Karpas-422 (cell line): Measurements from ENCODE around the gene FAM50A. TPM values are rescaled to one million over a fixed set of nuclear protein-coding genes. Genes with fewer than 3 reads are reported as not detected.

Experiments
- DNase-seq: peaks from one replicate; pipeline ENCODE4 v3.0.0-alpha.2; 2015
- H2AFZ ChIP-seq: fragments of 200-600 bp; sonication (generic); 2 replicates; pipeline ENCODE4 v1.6.1; 2014; ENCODE audit warnings: antibody characterized with exemption, low read length, mixed read lengths
- H3K27ac ChIP-seq: fragments of 200-600 bp; sonication (generic); 2 replicates; pipeline ENCODE4 v1.5.1; 2014; ENCODE audit warnings: mild to moderate bottlenecking, low read length, moderate library complexity
- H3K27me3 ChIP-seq: fragments of 200-600 bp; sonication (generic); 2 replicates; pipeline ENCODE4 v1.6.1; 2014; ENCODE audit warnings: low read length, mixed read lengths
- H3K36me3 ChIP-seq: fragments of 200-600 bp; sonication (generic); 2 replicates; pipeline ENCODE4 v1.6.1; 2014; ENCODE audit warnings: low read length, mixed read lengths; ENCODE audit not compliant: insufficient read depth
- H3K4me1 ChIP-seq: fragments of 200-600 bp; sonication (generic); 2 replicates; pipeline ENCODE4 v1.6.1; 2014; ENCODE audit warnings: mild to moderate bottlenecking, low read length, mixed read lengths
- H3K4me2 ChIP-seq: fragments of 200-600 bp; sonication (generic); 2 replicates; pipeline ENCODE4 v1.6.1; 2014; ENCODE audit warnings: low read length, low read depth, mild to moderate bottlenecking; ENCODE audit not compliant: poor library complexity, severe bottlenecking
- H3K4me3 ChIP-seq: fragments of 200-600 bp; sonication (generic); 2 replicates; pipeline ENCODE4 v1.5.1; 2014; ENCODE audit warnings: mild to moderate bottlenecking, antibody characterized with exemption, low read length, mixed read lengths
- H3K79me2 ChIP-seq: fragments of 200-600 bp; sonication (generic); 2 replicates; pipeline ENCODE4 v1.6.1; 2014; ENCODE audit warnings: mild to moderate bottlenecking, low read length, mixed read lengths
- H3K9ac ChIP-seq: fragments of 200-600 bp; sonication (generic); 2 replicates; pipeline ENCODE4 v1.6.0; 2014; ENCODE audit warnings: low read length
- H3K9me2 ChIP-seq: fragments of 200-600 bp; sonication (generic), shearing (Covaris generic); replicated peaks from 2 replicates; pipeline ENCODE4 v1.6.0; 2014; ENCODE audit warnings: mild to moderate bottlenecking, low read length, moderate library complexity; ENCODE audit not compliant: insufficient read depth
- H3K9me3 ChIP-seq: fragments of 300-700, 200-600 bp; sonication (generic); 2 replicates; pipeline ENCODE4 v1.6.1; 2014; ENCODE audit warnings: low read length, mixed read lengths
- H4K20me1 ChIP-seq: fragments of 200-600 bp; sonication (generic); 2 replicates; pipeline ENCODE4 v1.6.1; 2014; ENCODE audit warnings: mild to moderate bottlenecking, antibody characterized with exemption, low read length, low read depth; ENCODE audit not compliant: insufficient read depth
- total RNA-seq: library from RNA; depleted of rRNA; stranded (reverse); fragments of >200 nt; shearing (Covaris generic); gene quantifications from 2 replicates; pipeline ENCODE4 v1.2.3, GENCODE V29; 2014; ENCODE audit warnings: low replicate concordance

The FAM50A gene
- total RNA-seq, 1 experiment from 2014 or later, result 18.9 TPM

DNA sequence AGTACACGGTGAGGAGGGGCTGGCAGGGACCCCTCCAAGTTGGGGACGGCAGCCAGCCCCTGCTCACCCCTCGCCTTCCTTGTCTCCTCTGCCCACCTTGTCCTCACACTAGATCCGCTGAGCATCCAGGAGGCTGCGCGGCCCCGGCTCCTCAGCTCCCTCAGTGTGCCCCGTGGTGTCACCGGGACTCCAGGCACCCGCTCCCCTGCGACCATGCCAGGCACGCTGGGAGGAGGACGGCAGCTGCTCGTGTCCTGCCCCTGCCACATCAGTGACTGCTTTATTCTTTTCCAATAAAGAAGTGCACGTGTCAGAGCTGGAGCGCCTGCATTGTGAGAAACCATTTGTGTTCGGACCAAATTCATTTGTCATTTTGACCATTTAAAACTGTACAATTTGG, 6.4 kb downstream of the FAM50A start:
- Histone ChIP-seq H3K4me1 (no peaks in the 10 kb centered on the region; the same call in 1 of the 2 replicates), H4K20me1 (no peaks in the 10 kb centered on the region), H3K27ac (no peak overlapping the region), H3K9me2 (no peaks in the 10 kb centered on the region), H3K79me2 (peaks cover under 1% of the 10 kb centered on the region; the same call in 1 of the 2 replicates), H3K9ac (no peak overlapping the region), H3K36me3 (no peaks in the 10 kb centered on the region), H3K9me3 (no peaks in the 10 kb centered on the region), H2AFZ (no peak overlapping the region), H3K4me2 (no peak overlapping the region), H3K4me3 (no peak overlapping the region), H3K27me3 (no peaks in the 10 kb centered on the region)
- no peak for DNase-seq

DNA sequence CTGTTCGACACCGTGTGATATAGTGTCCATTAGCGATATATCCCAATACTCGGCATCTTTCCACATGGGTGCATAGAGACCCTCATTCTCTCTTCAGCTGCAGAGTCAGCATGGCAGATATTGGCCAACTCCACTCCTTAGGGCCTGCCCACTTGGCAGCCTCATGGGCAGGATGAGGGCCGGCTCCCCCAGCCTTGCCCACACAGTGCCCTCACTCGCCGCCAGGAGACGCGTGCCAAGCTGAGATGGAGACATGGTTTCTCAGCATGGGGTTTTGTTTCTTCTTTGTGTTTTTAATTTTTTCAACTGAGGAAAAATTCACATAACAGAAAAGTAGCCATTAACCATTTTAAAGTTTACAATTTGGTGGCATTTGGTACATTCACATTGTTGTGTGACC, 8.9 kb downstream of the FAM50A start:
- Histone ChIP-seq H4K20me1 (no peaks in the 10 kb centered on the region), H3K9me2 (no peaks in the 10 kb centered on the region), H3K4me3 (no peak overlapping the region), H3K4me1 (no peaks in the 10 kb centered on the region), H3K27ac (no peak overlapping the region), H3K4me2 (no peak overlapping the region), H3K9ac (no peak overlapping the region), H3K27me3 (no peaks in the 10 kb centered on the region), H2AFZ (no peak overlapping the region), H3K9me3 (no peaks in the 10 kb centered on the region), H3K36me3 (no peaks in the 10 kb centered on the region), H3K79me2 (no peaks in the 10 kb centered on the region)
- no peak for DNase-seq

DNA sequence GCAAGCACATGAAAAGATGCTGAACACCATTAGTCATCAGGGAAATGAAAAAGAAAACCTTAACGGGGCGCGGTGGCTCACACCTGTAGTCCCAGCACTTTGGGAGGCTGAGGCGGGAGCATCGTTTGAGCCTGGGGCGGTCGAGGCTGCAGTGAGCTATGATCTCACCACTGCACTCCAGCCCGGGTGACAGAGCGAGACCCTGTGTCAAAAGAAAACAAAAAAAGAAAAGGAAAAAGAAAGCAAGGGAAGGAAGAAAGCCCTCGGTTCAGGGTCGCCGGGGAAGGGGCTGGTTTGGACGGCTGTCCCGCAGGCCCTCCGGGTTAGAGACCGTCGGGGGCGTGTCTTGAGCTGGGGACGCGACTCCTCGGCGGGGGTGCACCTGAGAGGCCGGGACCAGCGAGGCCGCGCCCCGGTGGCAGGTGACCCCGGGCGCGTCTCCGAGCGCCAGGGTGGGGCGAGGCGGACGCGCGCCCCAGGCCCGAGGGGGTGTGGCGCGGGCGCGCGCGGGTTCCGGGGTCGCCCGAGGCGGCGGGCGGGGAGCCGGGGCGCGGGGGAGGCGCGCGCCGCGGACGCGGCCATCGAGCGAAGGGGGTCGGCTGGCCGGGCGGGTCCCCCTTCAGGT, 13.7 kb downstream of the FAM50A start:
- Histone ChIP-seq H3K4me3 (peak overlapping the region; percentile 81; the same call in 1 of the 2 replicates), H3K4me2 (peak overlapping the region; percentile 44), H3K9me2 (no peaks in the 10 kb centered on the region), H2AFZ (no peak overlapping the region), H3K79me2 (peaks cover 6% of the 10 kb centered on the region; the same call in 1 of the 2 replicates), H3K36me3 (no peaks in the 10 kb centered on the region), H3K9me3 (no peaks in the 10 kb centered on the region), H4K20me1 (no peaks in the 10 kb centered on the region), H3K4me1 (peaks cover 6% of the 10 kb centered on the region), H3K9ac (peak overlapping the region; percentile 74; the same call in 1 of the 2 replicates), H3K27me3 (no peaks in the 10 kb centered on the region), H3K27ac (no peak overlapping the region)
- peak; percentile 74 for DNase-seq

DNA sequence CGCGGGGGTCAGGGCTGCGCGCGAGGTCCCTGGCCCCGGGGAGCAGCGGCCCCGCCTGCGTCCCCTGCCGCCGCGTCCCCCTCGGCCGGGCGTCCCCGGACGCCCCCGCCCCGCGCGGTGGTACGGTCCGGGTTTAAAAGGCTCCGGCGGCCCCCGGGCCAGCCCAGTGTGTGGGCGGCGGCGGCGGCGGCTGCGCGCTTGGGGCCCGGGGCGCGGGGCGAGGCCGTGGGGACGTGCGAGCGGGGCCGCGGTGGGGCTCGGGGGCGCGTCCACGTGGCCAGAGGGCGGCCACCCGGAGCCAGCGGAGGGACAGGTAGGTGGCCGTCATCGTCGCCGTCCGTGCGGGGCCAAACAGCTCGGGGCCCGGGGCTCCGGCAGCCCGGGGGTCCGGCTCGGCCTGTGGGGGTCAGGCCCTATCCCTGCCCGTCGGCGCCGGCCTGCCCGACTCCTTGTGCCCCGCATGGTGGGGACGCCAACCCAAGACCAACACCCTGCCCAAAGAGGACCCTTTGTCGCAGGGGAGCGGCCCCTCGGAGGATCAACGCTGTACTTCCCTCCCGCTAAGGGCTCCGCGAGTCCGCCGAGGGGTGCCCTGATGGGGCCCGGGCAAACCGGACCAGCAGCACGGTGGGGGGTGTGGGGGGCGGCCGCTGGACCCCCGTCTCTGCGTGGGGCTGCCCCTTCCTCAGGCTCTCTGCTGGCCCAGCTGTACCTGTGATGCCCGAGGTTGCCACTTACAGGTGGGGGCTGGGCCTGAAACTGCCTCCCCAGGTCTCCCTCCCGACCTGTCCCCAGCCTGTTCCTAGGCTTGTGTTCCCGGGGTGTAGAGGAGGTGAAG, 14.4 kb downstream of the FAM50A start, which contains the start of gene PLXNA3:
Gene PLXNA3 (plus strand): TSS at position 166 of the 838 bp plus-strand sequence. CDS start 1,903 bp downstream, outside the sequence.
- DNase-seq, result peak; percentile 71
- H3K9me2 ChIP-seq, result no peaks in the 10 kb centered on the region
- peak within 1 kb of the TSS; percentile 81 for H3K4me3 ChIP-seq
- peaks cover 6% of the 10 kb centered on the region for H3K4me1 ChIP-seq
- peaks cover 6% of the 10 kb centered on the region; the same call in 1 of the 2 replicates for H3K79me2 ChIP-seq
- H3K4me2 ChIP-seq, result peak within 1 kb of the TSS; percentile 80
- no peaks in the 10 kb centered on the region for H4K20me1 ChIP-seq
- H3K9ac ChIP-seq, result peak within 1 kb of the TSS; percentile 74
- no peak within 1 kb of the TSS for H2AFZ ChIP-seq
- H3K27ac ChIP-seq, result no peak within 1 kb of the TSS
- no peaks in the 10 kb centered on the region for H3K9me3 ChIP-seq
- no peaks in the 10 kb centered on the region for H3K27me3 ChIP-seq
- H3K36me3 ChIP-seq, result no peaks in the 10 kb centered on the region

DNA sequence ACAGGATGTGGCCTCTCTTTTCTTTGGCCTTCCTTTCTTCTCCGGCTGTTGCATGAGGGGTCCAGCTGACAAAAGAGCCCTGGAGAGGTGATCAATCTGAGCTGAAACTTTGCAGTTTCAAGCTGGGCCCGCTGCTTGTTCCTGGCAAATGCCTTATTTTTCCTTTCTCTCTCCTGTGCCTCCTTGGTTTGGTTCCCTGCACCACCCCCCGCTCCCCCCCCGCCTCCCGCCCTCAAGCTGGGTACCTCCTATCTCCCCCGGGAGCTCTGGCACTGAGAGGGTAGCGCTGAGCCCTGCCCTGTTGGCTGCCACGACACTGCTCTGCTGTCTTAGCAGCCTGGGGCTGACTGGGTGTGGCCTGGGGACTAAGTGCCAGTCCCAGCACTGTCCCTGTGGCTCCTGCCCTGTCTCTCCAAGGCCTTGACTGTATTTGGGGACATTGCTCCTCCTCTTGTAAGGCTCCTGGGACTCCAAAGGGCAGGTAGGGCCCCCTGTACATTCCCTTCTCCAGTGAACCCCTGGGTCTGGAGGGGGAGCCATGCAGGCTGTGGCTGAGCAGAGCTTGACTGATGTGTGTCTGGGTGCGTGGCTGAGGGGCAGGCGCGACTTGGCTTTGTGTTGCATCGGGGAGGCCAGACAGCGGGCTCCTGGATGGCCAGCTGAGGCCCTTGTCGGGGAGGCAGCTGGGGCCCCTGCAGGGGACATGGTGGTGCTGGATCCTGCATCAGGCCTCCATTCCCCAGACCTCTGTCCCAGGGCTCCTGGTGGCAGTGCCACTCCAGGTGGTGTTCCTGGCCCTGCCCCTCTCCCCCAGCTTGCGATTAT, 15.2 kb downstream of the FAM50A start:
- no peaks in the 10 kb centered on the region for H3K27me3 ChIP-seq
- no peaks in the 10 kb centered on the region for H3K36me3 ChIP-seq
- peaks cover 6% of the 10 kb centered on the region for H3K4me1 ChIP-seq
- no peak for DNase-seq
- peak overlapping the region; percentile 81 for H3K4me3 ChIP-seq
- H3K4me2 ChIP-seq, result peak overlapping the region; percentile 80
- H3K27ac ChIP-seq, result no peak overlapping the region
- H2AFZ ChIP-seq, result no peak overlapping the region
- H4K20me1 ChIP-seq, result no peaks in the 10 kb centered on the region
- no peaks in the 10 kb centered on the region for H3K9me3 ChIP-seq
- H3K9ac ChIP-seq, result peak overlapping the region; percentile 74
- peaks cover 6% of the 10 kb centered on the region; the same call in 1 of the 2 replicates for H3K79me2 ChIP-seq
- no peaks in the 10 kb centered on the region for H3K9me2 ChIP-seq

DNA sequence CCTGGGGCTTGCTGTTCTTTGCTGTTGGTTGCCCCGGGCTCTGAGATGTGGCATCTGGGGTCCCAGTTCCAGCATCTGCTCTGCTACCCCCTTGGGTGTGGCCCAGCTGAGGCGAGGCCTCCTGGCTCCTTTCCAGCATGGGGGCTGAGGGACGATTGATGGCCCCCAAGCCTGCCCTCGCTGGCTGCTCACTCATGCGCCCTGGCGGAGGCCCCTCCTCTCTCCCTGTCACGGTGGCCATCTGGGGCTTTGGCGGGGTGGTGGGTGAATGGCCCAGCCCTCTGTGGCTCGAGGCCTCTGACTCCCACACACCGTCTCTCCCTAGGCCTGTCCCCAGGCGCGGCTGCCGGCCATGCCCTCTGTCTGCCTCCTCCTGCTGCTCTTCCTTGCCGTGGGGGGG, 15.9 kb downstream of the FAM50A start:
- no peak overlapping the region for H2AFZ ChIP-seq
- H3K4me2 ChIP-seq, result peak overlapping the region; percentile 80

DNA sequence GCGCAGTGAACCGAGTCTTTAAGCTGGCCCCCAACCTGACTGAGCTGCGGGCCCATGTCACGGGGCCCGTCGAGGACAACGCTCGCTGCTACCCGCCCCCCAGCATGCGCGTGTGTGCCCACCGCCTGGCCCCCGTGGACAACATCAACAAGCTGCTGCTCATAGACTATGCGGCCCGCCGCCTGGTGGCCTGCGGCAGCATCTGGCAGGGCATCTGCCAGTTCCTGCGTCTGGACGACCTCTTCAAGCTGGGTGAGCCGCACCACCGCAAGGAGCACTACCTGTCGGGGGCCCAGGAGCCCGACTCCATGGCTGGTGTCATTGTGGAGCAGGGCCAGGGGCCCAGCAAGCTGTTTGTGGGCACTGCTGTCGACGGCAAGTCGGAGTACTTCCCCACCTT, 16.4 kb downstream of the FAM50A start:
- Histone ChIP-seq H2AFZ (no peak overlapping the region), H4K20me1 (no peaks in the 10 kb centered on the region), H3K9ac (no peak overlapping the region), H3K4me3 (no peak overlapping the region), H3K79me2 (peaks cover 6% of the 10 kb centered on the region; the same call in 1 of the 2 replicates), H3K9me3 (no peaks in the 10 kb centered on the region), H3K4me2 (no peak overlapping the region), H3K4me1 (peaks cover 6% of the 10 kb centered on the region), H3K27ac (no peak overlapping the region), H3K36me3 (no peaks in the 10 kb centered on the region), H3K9me2 (no peaks in the 10 kb centered on the region), H3K27me3 (no peaks in the 10 kb centered on the region)
- no peak for DNase-seq

More for the DNA sequence above, 15.9 kb downstream of the FAM50A start:
- Histone ChIP-seq H3K27me3 (no peaks in the 10 kb centered on the region), H3K4me3 (peak overlapping the region; percentile 81; the same call in 1 of the 2 replicates), H3K9ac (peak overlapping the region; percentile 74), H3K4me1 (peaks cover 6% of the 10 kb centered on the region), H4K20me1 (no peaks in the 10 kb centered on the region), H3K9me2 (no peaks in the 10 kb centered on the region), H3K79me2 (peaks cover 6% of the 10 kb centered on the region; the same call in 1 of the 2 replicates), H3K36me3 (no peaks in the 10 kb centered on the region), H3K27ac (no peak overlapping the region), H3K9me3 (no peaks in the 10 kb centered on the region)
- DNase-seq, result no peak
